GM21447 (cell line): ENCODE data around the gene CTDSP2.
"Not testable (repeated sequence)": the region's sequence is repeated elsewhere in the genome, so short reads cannot be mapped to it uniquely, and the experiment has no call there.

Experiments
- ATAC-seq: cut with Tn5 transposase; IDR thresholded peaks from one replicate; pipeline ENCODE4 v1.9.1; 2021; ENCODE audit not compliant: unreplicated experiment

The CTDSP2 gene

DNA sequence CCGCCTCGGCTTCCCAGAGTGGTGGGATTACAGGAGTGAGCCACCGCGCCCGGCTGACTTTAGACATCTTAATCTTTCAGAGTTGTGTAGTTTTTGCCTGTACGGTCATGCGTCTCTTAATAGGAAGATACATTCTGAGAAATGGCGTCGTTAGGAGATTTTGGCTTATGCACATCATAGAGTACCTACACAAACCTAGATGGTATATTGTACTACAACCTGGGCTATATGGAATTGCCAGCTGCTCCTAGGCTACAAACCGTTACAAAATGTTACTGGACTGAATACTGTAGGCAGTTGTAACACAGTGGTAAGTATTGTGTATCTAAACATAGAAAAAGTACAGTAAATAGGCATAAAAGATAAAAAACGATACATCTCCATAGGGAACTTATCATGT lies 62.7 kb downstream of the CTDSP2 start:
- no peak for ATAC-seq

DNA sequence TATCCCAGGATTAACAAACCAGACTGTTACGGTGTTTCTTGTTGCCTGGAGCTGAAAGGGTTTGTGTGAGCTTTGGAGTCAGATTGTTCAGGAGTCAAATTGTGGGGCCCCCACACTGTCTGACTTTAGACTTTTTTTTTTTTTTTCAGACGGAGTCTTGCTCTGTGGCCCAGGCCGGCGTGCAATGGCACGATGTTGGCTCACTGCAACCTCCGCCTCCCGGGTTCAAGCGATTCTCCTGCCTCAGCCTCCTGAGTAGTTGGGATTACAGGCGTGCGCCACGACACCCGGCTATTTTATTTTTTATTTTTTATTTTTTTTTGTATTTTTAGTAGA lies 63.1 kb downstream of the CTDSP2 start:
- no peak for ATAC-seq

DNA sequence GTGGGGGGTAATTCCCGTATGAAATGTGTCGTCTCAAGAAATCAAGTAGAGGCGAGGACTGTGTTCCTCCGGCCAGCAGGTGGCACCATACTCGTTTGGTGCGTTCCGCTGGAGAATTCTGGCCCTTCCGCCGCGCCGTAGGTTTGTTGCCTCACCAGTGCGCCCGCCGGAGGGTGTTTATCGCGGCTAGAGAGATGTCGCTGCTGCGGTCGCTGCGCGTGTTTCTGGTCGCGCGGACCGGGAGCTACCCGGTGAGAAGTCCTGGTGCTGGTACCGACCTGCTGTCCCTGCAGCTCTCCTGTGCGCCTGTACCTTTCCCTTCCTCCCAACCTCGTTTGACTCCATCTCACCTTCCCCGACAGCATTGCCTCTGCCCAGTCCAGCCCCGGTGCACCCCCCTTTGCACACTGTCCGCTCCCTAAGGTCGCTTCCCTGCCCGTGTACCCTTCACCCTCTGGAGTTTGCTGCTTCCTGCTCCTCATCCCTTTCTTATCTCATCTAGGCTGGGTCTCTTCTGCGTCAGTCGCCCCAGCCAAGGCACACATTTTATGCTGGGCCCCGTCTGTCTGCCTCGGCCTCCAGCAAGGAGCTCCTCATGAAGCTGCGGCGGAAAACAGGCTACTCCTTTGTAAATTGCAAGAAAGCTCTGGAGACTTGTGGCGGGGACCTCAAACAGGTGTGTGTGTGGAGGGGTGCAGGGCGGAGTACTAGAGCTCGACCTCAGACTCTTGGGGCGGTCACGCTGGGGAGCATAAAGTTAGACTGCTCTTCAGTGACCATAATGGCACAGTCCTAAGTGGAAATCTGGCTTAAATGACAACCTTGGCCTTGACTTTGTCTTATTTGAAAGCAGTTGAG lies 63.7 kb downstream of the CTDSP2 start, which contains the start of gene TSFM:
TSS of gene TSFM (plus strand) at position 180 of the 858 bp plus-strand sequence. CDS start at position 195, 15 bp downstream.
- ATAC-seq, result peak; percentile 81

DNA sequence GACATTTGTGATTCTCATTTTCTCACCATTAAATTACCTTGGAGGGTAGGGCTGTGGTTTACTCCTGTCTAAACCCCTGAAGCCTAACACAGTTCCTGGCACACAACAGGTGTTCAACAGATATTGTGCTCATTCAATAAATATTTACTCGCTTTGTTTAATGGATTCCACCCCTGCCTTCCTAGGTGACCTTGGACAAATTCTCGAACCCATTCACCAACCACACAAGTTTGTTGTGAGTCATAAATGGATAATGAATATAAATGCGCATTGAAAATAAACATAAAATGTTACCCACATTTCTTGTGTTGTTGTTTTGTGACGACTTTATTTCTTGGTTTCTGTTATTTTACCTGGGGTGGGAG lies 64.3 kb downstream of the CTDSP2 start:
- ATAC-seq, result no peak

DNA sequence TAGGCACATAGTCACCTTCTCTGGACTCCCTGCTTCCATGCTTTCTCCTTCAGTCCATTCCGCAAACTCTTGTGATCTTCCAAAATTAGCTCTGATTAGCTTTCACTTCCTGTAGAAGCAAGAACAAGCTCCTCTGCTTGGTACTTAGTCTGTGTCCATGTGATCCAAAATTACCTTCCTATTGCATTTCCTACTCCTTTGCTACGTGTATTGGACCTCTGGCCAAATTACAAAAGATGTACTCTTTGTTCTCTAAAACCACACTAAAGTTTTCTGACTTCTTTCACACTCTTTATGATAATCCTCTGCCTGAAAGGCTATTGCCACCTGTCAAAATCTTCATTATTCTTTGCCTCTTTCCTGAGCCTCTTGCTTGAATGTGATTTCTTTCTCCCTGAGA lies 64.7 kb downstream of the CTDSP2 start:
- ATAC-seq, result no peak

DNA sequence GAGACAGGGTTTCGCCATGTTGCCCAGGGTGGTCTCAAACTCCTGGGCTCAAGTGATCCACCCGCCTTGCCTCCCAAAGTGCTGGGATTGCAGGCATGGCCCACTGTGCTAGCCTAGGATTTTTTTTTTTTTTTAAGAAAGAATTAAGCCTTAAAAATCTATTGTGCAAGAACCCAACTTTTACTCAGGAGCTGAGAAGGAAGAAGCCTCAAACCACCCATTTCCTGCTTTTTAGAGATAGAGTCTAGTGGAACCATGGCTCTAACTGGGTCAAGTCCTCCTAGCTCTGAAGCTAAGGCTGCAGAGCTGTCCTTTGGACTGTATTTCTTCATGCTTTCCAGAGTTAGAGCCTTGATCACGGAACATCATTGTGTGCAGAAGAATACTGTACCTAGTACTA lies 65.3 kb downstream of the CTDSP2 start:
- ATAC-seq, result no peak

DNA sequence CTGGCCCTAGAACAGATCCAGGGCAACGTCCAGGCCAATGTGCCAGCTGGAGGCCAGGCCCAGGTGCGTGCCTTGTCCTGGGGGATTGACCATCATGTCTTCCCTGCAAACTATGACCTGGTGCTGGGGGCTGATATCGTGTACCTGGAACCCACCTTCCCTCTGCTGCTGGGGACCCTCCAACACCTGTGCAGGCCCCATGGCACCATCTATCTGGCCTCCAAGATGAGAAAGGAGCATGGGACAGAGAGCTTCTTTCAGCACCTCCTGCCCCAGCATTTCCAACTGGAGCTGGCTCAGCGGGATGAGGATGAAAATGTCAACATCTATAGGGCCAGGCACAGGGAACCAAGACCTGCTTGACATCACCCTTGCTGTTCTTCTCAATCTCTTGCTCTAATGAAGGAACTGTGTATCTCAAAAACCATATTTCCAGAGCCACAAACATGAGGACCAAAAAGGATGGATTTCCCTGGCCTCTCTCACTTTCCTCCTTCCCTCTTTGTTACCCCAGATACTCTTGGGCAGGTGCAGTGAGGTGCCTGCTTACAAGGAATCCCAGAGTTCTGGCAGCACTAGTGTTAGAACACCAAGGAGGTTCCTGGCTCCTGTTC lies 66.1 kb downstream of the CTDSP2 start:
- ATAC-seq, result no peak

DNA sequence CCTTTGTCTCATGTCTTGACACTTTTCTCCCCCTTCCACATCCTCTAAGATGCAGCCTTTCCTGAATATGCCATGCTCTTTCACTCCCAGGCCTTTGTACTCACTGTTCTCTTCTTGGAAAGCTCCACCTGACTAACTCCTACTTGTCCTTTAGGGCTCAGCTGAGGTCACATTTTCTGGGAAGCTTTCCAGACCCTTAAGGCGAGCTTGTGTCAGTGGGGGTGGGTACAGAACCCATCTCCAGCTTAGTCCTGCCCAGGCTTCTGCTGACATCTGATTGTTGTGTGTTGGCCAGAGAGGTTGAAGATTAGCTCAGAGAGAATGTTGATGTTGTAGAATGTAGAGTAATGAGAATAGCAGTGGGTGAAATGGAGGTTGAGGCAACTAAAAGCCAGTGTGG lies 66.8 kb downstream of the CTDSP2 start:
- ATAC-seq, result no peak

DNA sequence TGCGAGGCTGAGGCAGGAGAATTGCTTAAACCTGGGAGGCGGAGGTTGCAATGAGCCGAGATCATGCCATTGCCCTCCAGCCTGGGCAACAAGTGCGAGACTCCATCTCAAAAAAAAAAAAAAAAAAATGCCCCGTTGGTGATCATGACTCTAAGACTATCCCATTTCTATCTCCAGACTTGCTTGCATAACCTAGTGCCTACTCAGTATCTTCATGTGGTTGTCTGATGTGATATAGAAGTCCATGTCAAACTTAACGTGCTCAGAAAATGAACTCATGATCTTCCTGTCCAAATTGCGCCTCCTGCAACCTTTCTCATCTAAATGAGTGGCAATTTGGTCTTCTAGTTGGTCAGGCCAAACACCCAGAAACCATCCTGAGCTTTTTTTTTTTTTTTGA lies 68.6 kb downstream of the CTDSP2 start:
- ATAC-seq, result no peak

DNA sequence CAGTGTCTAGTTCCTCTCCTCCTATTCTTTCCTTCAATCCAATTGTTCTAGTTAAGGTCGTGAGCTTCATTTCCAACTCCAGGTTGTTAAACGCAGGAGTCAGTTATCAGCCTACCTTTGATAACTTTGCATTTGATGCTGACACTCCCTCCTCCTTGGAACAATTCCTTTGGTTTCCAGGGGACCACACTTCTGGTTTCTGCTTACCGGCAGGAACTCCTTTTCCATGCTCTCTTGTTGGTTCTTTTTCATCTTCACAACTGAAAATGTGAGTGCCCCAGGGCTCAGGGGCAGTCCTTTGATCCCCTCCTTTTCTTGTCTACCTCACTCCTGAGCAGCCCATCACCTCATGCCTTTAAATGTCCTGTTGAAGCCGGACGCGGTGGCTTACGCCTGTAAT lies 69.2 kb downstream of the CTDSP2 start:
- ATAC-seq, result no peak

DNA sequence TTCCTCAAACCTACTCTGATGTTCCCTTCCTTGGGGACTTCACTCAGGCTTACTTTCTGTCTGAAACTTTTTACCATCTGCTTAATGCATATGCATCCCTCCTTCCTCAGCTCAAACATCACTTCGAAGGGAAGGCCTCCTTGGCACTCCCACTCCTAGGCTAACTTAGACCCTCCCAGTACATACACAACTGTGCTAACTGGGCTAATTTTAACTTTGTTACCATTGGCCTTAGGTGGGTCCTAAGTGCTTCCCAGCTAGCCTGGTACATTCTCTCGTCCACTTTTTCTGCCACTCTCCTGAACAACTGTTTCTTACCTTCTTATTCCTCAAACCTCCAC lies 70.3 kb downstream of the CTDSP2 start:
- no peak for ATAC-seq

DNA sequence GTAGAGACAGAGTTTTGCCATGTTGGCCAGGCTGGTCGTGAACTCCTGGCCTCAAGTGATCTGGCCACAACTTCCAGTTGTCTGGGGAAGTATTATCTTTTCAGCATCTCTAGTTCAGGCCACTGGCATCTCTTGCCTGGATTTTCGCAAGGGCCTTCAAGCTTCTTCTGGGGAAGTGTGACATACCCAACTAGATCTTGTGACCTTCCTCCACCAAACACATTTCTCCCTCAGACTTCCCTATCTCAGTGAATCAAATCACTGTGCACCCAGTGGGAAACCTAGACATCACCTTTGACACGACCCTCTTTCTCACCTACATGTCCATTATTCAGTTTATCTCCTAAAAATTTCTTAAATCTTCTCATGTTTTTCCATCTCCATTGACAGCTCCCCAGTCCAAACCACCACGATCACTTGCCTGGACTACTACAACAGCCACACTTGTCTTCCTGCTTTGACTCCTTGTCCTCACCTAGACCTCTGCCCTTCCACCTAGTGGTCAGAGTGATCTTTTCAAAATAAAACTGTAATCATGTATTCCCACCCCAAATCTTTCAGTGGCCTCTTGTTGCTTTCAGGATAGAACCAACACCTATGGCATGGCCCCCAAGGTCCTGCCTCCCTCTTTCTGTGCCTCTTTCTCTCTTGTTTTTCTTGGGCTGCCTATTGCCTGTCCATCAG lies 70.8 kb downstream of the CTDSP2 start:
- ATAC-seq, result no peak

DNA sequence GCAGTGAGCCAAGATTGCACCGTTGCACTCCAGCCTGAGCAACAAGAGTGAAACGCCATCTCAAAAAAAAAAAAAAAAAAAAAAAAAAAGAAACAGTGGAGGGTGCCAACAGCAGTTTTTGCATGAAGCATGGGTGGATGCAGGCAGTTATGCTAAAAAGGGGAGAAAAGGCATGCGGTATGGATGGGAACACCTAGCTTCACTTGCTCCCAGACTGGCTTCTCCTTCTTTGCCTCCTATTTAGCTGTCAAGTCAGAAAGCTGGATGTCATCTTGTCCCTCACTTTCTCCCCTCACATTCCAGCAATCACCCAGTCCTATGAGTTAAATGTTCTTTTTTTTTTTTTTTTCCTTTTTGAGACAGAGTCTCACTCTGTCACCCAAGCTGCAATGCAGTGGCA lies 71.5 kb downstream of the CTDSP2 start:
- no peak for ATAC-seq

DNA sequence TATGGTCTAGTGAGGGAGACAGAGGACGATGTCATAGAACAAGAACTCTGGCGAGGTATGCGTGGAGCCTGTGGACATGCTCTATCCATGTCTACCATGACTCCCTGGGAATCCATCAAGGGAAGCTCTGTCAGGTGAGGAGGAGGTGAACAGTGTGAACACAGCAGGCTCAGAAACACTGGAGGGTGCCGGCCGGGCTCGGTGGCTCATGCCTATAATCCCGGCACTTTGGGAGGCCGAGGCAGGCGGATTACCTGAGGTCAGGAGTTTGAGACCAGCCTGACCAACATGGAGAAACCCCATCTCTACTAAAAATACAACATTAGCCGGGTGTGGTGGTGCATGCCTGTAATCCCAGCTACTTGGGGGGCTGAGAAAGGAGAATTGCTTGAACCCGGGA lies 71.9 kb downstream of the CTDSP2 start:
- not testable (repeated sequence) for ATAC-seq

DNA sequence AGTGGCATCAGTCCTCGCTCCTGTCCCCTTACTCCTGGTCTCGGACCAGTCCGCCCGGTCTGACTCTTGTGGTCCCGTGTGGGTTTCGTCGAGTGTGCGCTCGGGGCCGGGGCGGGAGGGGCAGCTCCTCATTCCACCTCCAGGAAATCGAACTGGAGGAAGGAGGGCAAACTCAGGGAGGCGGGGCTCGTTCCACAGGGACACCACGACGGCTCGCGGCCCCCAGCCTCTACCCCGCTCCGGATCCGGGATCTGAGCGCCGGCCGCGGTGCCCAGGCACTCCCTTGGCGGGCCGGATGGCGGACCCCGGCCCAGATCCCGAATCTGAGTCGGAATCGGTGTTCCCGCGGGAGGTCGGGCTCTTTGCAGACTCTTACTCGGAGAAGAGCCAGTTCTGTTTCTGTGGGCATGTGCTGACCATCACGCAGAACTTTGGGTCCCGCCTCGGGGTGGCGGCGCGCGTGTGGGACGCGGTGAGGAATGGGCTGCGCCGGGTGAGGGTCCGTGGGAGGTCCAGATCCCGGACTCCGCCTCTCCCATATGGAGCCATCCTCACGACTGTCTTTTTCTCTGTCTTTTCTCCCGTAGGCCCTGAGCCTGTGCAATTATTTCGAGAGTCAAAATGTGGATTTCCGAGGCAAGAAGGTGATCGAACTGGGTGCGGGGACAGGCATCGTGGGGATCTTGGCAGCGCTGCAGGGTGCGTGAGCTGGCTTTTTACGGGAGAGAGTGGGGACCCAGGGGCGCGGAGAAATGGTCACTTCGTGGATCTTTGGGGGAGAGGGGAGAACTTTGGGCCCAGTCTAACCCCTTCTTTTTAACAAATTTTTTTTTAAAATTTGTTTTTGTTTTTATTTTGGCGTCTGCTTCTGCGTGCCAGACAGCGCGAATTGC lies 73.9 kb downstream of the CTDSP2 start, which contains the start of gene EEF1AKMT3:
TSS of gene EEF1AKMT3 (plus strand) at position 186 of the 894 bp plus-strand sequence. CDS start at position 297, 111 bp downstream.
- ATAC-seq, result peak; percentile 37

DNA sequence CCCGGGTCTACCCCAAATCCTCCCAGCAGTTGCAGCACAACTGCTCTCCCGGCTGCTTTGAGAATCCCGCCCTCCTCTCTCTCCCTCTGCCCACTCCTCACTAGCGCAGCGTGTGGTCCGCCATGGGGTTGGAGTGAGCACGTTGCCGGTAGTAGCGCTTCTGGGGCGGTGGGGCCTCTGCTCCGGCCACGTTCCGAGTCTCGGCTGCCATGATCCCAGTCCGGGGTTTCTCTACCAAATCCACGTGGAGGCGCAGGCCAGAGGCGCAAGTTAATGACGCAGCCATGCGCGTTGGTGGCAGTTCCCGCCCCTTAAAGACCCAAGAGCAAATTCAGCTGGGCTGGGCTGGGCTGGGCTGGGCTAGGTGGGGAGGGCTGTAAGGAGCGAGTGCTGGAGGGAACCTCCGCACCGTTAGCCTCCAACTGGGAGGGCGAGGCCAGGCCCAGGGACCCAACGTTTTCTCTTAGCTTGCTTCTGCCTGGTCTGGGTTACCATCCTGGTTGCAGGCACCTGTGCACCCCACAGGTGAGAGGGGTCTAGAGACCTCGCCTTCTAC lies 74.6 kb downstream of the CTDSP2 start, which contains the start of gene METTL1:
TSS of gene METTL1 (minus strand) at position 233 of the 556 bp plus-strand sequence. CDS start at position 211, 22 bp downstream.
- ATAC-seq, result peak; percentile 81

DNA sequence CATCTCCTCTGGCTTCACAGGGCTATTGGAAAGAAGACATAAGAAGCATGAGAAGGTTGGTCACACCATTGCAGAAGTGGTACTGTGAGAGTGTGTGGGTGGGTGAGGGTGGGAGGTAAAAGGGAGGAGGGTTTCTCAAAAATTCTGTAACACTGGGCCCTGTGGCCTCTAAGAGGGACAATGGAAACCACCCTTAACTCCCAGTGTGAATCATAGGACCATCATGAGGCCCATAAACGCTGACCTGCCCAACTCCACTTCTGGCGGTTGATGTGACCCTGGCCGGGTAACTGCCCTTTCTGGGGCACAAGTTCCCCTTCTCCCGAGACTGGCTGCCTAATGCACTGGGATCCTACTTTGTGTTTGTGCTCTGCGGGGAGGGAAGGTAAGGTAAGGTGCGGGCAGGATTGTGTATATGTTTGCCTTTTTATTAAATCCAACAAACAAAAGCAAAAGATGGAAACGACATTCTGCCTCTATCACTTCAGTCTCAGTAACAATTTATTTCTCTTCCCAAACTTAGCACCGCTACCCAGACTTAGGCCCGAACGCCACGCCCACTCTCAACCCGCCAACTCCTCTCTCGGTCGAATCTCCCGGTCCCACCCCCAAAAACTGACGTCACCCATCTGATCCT lies 75.2 kb downstream of the CTDSP2 start:
- peak; percentile 72 for ATAC-seq

DNA sequence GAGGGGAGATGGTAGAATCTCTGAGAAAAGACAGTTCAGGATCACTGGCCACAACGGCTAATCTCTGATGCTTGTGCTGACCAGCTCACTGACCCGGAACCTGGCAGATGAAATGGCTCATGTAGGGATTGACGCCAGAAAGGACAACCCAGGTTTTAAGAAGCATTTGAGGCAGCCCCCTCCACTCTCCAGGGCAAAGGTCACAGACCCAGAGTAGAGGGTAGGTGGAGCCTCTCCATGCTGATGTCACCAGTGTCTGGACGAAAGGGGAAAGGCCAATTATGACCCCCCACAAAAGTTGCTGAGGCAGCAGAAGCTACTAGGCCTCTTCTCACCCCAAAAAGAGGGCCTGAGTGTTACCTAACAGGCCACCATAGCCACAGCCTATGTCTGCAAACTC lies 75.8 kb downstream of the CTDSP2 start:
- no peak for ATAC-seq
